Measurements from ENCODE around the gene CD276. TPM values are rescaled to one million over a fixed set of nuclear protein-coding genes. Genes with fewer than 3 reads are reported as not detected.
"Not testable (repeated sequence)": the region's sequence is repeated elsewhere in the genome, so short reads cannot be mapped to it uniquely, and the experiment has no call there.

Gene CD276
- total and polyA plus RNA-seq, 2 experiments from 2014 or later: 94.6 to 104 TPM

- in situ Hi-C loops (cut with MboI); H4K20me1 ChIP-seq (ENCODE audit: insufficient read depth); H3K4me3 ChIP-seq; DNase-seq; H3K9me2 ChIP-seq (ENCODE audit: insufficient read depth); H3F3A ChIP-seq (ENCODE audit: insufficient read depth); H3K4me1 ChIP-seq (ENCODE audit: insufficient read depth); H2AFZ ChIP-seq; H3K9ac ChIP-seq; H3K27me3 ChIP-seq (replicated peaks; ENCODE audit: insufficient read depth); H3K27ac ChIP-seq; H3K4me2 ChIP-seq (ENCODE audit: unreplicated experiment); H3K36me3 ChIP-seq (ENCODE audit: low read depth); H3K9me3 ChIP-seq (ENCODE audit: low read depth): not testable (repeated sequence)
- H3K79me2 ChIP-seq (ENCODE audit: insufficient read depth): peaks cover 35% of the 10 kb centered on the region
- 81 to 83% methylated on average over 19 to 23 of the region's 23 CpGs for WGBS, 2 experiments (ENCODE audit: low coverage in 1 of 2, low lambda C conversion rate in 2 of 2, missing lambda C conversion rate in 2 of 2)
Observed at GRCh38 chr15:73704142-73704868, 20.1 kb downstream of the CD276 start.

GRCh38 chr15:73704869-73705645, 20.9 kb downstream of the CD276 start:
- Histone ChIP-seq H3K4me1 (ENCODE audit: insufficient read depth) (no peaks in the 10 kb centered on the region), H3K27me3 (replicated peaks; ENCODE audit: insufficient read depth) (no peaks in the 10 kb centered on the region), H3K9ac (no peak overlapping the region), H3K4me3 (no peak overlapping the region), H3K36me3 (ENCODE audit: low read depth) (peaks cover 7% of the 10 kb centered on the region; the same call in 1 of the 2 replicates), H3K4me2 (ENCODE audit: unreplicated experiment) (no peak overlapping the region), H2AFZ (no peak overlapping the region), H3K9me2 (ENCODE audit: insufficient read depth) (no peaks in the 10 kb centered on the region), H4K20me1 (ENCODE audit: insufficient read depth) (peaks cover under 1% of the 10 kb centered on the region; the same call in 1 of the 2 replicates), H3F3A (ENCODE audit: insufficient read depth) (no peaks in the 10 kb centered on the region), H3K79me2 (ENCODE audit: insufficient read depth) (peaks cover 27% of the 10 kb centered on the region), H3K27ac (no peak overlapping the region), H3K9me3 (ENCODE audit: low read depth) (no peaks in the 10 kb centered on the region)
- peak; percentile 66 for DNase-seq
- no peak for TF ChIP-seq EZH2phosphoT487 (IDR thresholded peaks at IDR 0.05; ENCODE audit: insufficient read depth, low read depth)
- TF ChIP-seq EZH2 (IDR thresholded peaks at IDR 0.05; ENCODE audit: insufficient read depth, poor library complexity, severe bottlenecking): no peak
- 46 to 47% methylated on average over 13 of the region's 13 CpGs for WGBS, 2 experiments (ENCODE audit: low coverage in 1 of 2, low lambda C conversion rate in 2 of 2, missing lambda C conversion rate in 2 of 2)
- in situ Hi-C loops (cut with MboI): no loop called here

GRCh38 chr15:73708691-73709090, 24.5 kb downstream of the CD276 start:
- TF ChIP-seq EZH2phosphoT487 (IDR thresholded peaks at IDR 0.05; ENCODE audit: insufficient read depth, low read depth) (no peak), EZH2 (IDR thresholded peaks at IDR 0.05; ENCODE audit: insufficient read depth, poor library complexity, severe bottlenecking) (no peak)
- H3K4me2 ChIP-seq (ENCODE audit: unreplicated experiment): no peak overlapping the region
- in situ Hi-C loops (cut with MboI): no loop called here
- H4K20me1 ChIP-seq (ENCODE audit: insufficient read depth): no peaks in the 10 kb centered on the region
- 92 to 93% methylated on average over 6 of the region's 6 CpGs for WGBS, 2 experiments (ENCODE audit: low coverage in 1 of 2, low lambda C conversion rate in 2 of 2, missing lambda C conversion rate in 2 of 2)
- H3K27me3 ChIP-seq (replicated peaks; ENCODE audit: insufficient read depth): no peaks in the 10 kb centered on the region
- no peak overlapping the region for H3K9ac ChIP-seq
- DNase-seq: no peak
- peaks cover 8% of the 10 kb centered on the region for H3K79me2 ChIP-seq (ENCODE audit: insufficient read depth)
- H3K4me1 ChIP-seq (ENCODE audit: insufficient read depth): no peaks in the 10 kb centered on the region
- H3K36me3 ChIP-seq (ENCODE audit: low read depth): peaks cover 7% of the 10 kb centered on the region; the same call in 1 of the 2 replicates
- H3K9me2 ChIP-seq (ENCODE audit: insufficient read depth): no peaks in the 10 kb centered on the region
- H2AFZ ChIP-seq: no peak overlapping the region
- H3K27ac ChIP-seq: no peak overlapping the region
- H3K4me3 ChIP-seq: no peak overlapping the region
- no peaks in the 10 kb centered on the region for H3K9me3 ChIP-seq (ENCODE audit: low read depth)
- H3F3A ChIP-seq (ENCODE audit: insufficient read depth): no peaks in the 10 kb centered on the region

- 94 to 98% methylated on average over 6 of the region's 6 CpGs for WGBS, 2 experiments (ENCODE audit: low coverage in 1 of 2, low lambda C conversion rate in 2 of 2, missing lambda C conversion rate in 2 of 2)
- H3K4me3 ChIP-seq: no peak overlapping the region
- in situ Hi-C loops (cut with MboI): no loop called here
Observed at GRCh38 chr15:73709241-73709640, 25.1 kb downstream of the CD276 start.

More at GRCh38 chr15:73709241-73709640, 25.1 kb downstream of the CD276 start:
- Histone ChIP-seq H2AFZ (no peak overlapping the region), H3K9me3 (ENCODE audit: low read depth) (no peaks in the 10 kb centered on the region), H3K27me3 (replicated peaks; ENCODE audit: insufficient read depth) (no peaks in the 10 kb centered on the region), H3K27ac (no peak overlapping the region), H3K79me2 (ENCODE audit: insufficient read depth) (peaks cover 8% of the 10 kb centered on the region), H3K4me2 (ENCODE audit: unreplicated experiment) (no peak overlapping the region), H3K9me2 (ENCODE audit: insufficient read depth) (no peaks in the 10 kb centered on the region), H3K36me3 (ENCODE audit: low read depth) (peaks cover 7% of the 10 kb centered on the region; the same call in 1 of the 2 replicates), H3F3A (ENCODE audit: insufficient read depth) (no peaks in the 10 kb centered on the region), H3K9ac (no peak overlapping the region), H4K20me1 (ENCODE audit: insufficient read depth) (no peaks in the 10 kb centered on the region), H3K4me1 (ENCODE audit: insufficient read depth) (no peaks in the 10 kb centered on the region)
- TF ChIP-seq EZH2 (IDR thresholded peaks at IDR 0.05; ENCODE audit: insufficient read depth, poor library complexity, severe bottlenecking) (no peak), EZH2phosphoT487 (IDR thresholded peaks at IDR 0.05; ENCODE audit: insufficient read depth, low read depth) (no peak)
- DNase-seq: no peak
